ENCODE measurements around the gene COPZ1. TPM values are rescaled to one million over a fixed set of nuclear protein-coding genes. Genes with fewer than 3 reads are reported as not detected.

The COPZ1 gene
- polyA plus RNA-seq, 3 donors: 78.9 to 190 (median 176) TPM

DNA sequence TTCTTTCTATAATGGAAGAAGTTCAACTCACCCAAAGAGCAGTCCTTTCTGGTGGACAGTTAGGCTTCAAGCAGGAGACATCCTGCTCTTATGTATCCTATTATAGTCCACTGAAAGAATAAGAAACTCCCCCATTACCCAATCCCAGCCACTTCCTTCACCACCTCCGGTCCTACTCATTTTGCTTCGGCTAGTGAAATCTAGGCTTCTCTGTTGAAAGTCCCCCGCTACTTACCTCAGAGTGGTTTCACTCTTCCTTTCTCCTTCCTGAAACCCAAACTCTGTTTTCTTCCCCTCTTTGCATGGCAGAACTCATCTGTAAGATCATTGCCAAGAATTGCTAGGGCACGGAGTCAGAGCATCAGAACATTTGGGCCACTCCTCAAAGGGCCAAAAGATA lies 39.5 kb downstream of the COPZ1 start, which contains the start of gene GPR84:
GPR84 (minus strand) TSS at position 74 of the 400 bp plus-strand sequence. CDS start 635 bp downstream, outside the sequence.
- Mint-ChIP-seq H3K4me3 (peak within 1 kb of the TSS; percentile 81 to 85), H3K9me3 (peaks cover 0 to 2% (median 0%) of the 10 kb centered on the region in 7 donors), H3K27me3 (ENCODE audit: low read depth in 3 of 3) (peaks cover 0 to 2% (median 0%) of the 10 kb centered on the region in 3 donors), H3K4me1 (peaks cover 71% of the 10 kb centered on the region), H3K27ac (peak within 1 kb of the TSS; percentile 95 to 100 (median 99)), H3K36me3 (peaks cover 3 to 7% of the 10 kb centered on the region in 2 donors)
- H2AFZ ChIP-seq (ENCODE audit: insufficient read depth, low read depth, low read length, poor library complexity, severe bottlenecking): no peak within 1 kb of the TSS
- TF ChIP-seq CTCF (IDR thresholded peaks at IDR 0.05): no peak
- H3K79me2 ChIP-seq (ENCODE audit: insufficient read depth, low read length): peaks cover 21% of the 10 kb centered on the region
- H3K9ac ChIP-seq (ENCODE audit: insufficient read depth, low read length, poor library complexity, severe bottlenecking): peak within 1 kb of the TSS; percentile 62
- peak within 1 kb of the TSS; percentile 75 to 95 for H3K27ac ChIP-seq (ENCODE audit: low read depth in 1 of 2, low read length in 2 of 2)
- peaks cover 83 to 84% of the 10 kb centered on the region in 2 donors for H3K4me1 ChIP-seq (ENCODE audit: control insufficient read depth in 1 of 2, insufficient read depth in 2 of 2, low read length in 2 of 2)
- intact Hi-C loops (cut with micrococcal nuclease): no loop called here
- peaks cover 8% of the 10 kb centered on the region for H4K20me1 ChIP-seq (ENCODE audit: insufficient read depth, low read length)
- peak within 1 kb of the TSS; percentile 72 for H3K4me2 ChIP-seq (replicated peaks; ENCODE audit: extremely low read depth, low read length, poor library complexity, severe bottlenecking)
- H3K9me3 ChIP-seq (replicated peaks in 1 of 2; ENCODE audit: control insufficient read depth in 1 of 2, insufficient read depth in 1 of 2, low read length in 2 of 2): no peaks in the 10 kb centered on the region
- peak; percentile 85 to 97 (median 97) for DNase-seq
- peak within 1 kb of the TSS in 2 of 3 experiments; percentile 39 to 66 for H3K4me3 ChIP-seq (replicated peaks in 1 of 3; ENCODE audit: low read depth in 2 of 3, low read length in 3 of 3)
- no peaks in the 10 kb centered on the region for H3K27me3 ChIP-seq (ENCODE audit: control insufficient read depth in 2 of 2, insufficient read depth in 2 of 2, low read length in 2 of 2)
- 0% methylated on average over 4 of the region's 4 CpGs for WGBS (ENCODE audit: insufficient coverage)
- peaks cover 1 to 3% of the 10 kb centered on the region in 2 donors for H3K36me3 ChIP-seq (replicated peaks in 1 of 2; ENCODE audit: control insufficient read depth in 1 of 2, insufficient read depth in 2 of 2, low read length in 2 of 2)

DNA sequence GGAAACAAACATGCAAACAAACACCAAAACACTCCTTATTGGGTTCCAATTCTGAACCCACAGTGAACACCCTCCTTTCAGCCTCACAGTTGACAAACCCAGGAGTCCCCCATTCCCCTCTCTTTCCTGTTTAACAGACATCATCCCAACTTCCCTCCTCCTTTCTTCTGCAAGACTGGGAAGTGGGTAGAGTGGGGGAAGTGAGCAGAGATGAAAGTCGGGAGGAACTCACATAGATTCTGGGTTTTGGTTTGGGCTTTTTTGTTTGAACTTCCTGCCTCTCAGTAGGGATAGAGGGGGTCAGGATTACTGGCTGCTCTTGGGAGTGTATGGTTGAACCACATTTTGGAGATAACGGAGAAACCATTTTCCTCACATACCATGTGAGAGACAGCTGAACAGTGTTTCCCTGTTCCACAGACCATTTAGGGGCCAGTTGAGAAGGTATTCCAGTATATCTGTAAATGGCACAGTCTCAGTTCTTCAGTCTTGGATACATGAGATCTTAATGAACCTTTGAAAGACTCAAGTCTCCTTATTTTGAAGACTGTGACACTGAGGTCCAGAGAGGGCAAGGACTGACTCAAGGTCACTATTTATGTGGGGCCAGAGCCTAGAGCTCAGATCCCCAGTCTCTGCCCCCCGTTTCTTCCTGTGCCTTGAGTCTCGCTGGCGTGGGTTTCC lies 43.2 kb downstream of the COPZ1 start:
- Histone ChIP-seq H2AFZ (ENCODE audit: insufficient read depth, low read depth, low read length, poor library complexity, severe bottlenecking) (no peak overlapping the region), H4K20me1 (ENCODE audit: insufficient read depth, low read length) (peaks cover 45% of the 10 kb centered on the region), H3K27me3 (ENCODE audit: control insufficient read depth in 2 of 2, insufficient read depth in 2 of 2, low read length in 2 of 2) (no peaks in the 10 kb centered on the region), H3K9ac (ENCODE audit: insufficient read depth, low read length, poor library complexity, severe bottlenecking) (peak overlapping the region; percentile 39), H3K4me2 (replicated peaks; ENCODE audit: extremely low read depth, low read length, poor library complexity, severe bottlenecking) (peak overlapping the region; percentile 75), H3K9me3 (replicated peaks in 1 of 2; ENCODE audit: control insufficient read depth in 1 of 2, insufficient read depth in 1 of 2, low read length in 2 of 2) (no peaks in the 10 kb centered on the region), H3K79me2 (ENCODE audit: insufficient read depth, low read length) (peaks cover 8% of the 10 kb centered on the region), H3K36me3 (replicated peaks in 1 of 2; ENCODE audit: control insufficient read depth in 1 of 2, insufficient read depth in 2 of 2, low read length in 2 of 2) (peaks cover 32 to 40% of the 10 kb centered on the region in 2 donors), H3K4me1 (ENCODE audit: control insufficient read depth in 1 of 2, insufficient read depth in 2 of 2, low read length in 2 of 2) (peaks cover 65 to 74% of the 10 kb centered on the region in 2 donors), H3K4me3 (replicated peaks in 1 of 3; ENCODE audit: low read depth in 2 of 3, low read length in 3 of 3) (peak overlapping the region in 2 of 3 experiments; percentile 5 to 66), H3K27ac (ENCODE audit: low read depth in 1 of 2, low read length in 2 of 2) (peak overlapping the region; percentile 42 to 76)
- 8% methylated on average over 3 of the region's 5 CpGs for WGBS (ENCODE audit: insufficient coverage)
- DNase-seq: peak in 2 of 3 donors; percentile 62 to 66
- Mint-ChIP-seq H3K36me3 (peaks cover 29 to 38% of the 10 kb centered on the region in 2 donors), H3K9me3 (peaks cover 0 to 2% (median 0%) of the 10 kb centered on the region in 7 donors), H3K4me3 (peak overlapping the region; percentile 64 to 80), H3K4me1 (peaks cover 73% of the 10 kb centered on the region), H3K27ac (peak overlapping the region; percentile 76 to 93 (median 86)), H3K27me3 (ENCODE audit: low read depth in 3 of 3) (peaks cover 0 to 2% (median 0%) of the 10 kb centered on the region in 3 donors)
- no peak for TF ChIP-seq CTCF (IDR thresholded peaks at IDR 0.05)
- intact Hi-C loops (cut with micrococcal nuclease): loop anchor here (2.0 to 5.0 kb wide), 3 partner anchors 41 to 73 kb away; partner anchors contain the start of gene COPZ1 (in 1 of the 2)
